IMR-90 (cell line): Measurements from ENCODE around the gene AKAP6. TPM values are rescaled to one million over a fixed set of nuclear protein-coding genes. Genes with fewer than 3 reads are reported as not detected.

Source experiments
- ATAC-seq: fragments of 200-7000 bp; cut with Tn5 transposase; 2 replicates; pipeline ENCODE4 v1.9.1; 2020; ENCODE audit warnings: low read depth, mild to moderate bottlenecking, moderate library complexity
- BruUV-seq: library from RNA; stranded (reverse); fragments of 400-500 nt; replicated peaks from 2 replicates; lab custom pipeline; 2021; lab: Mats Ljungman, UMichigan
- CTCF ChIA-PET: fragments of 300-600 bp; formaldehyde crosslinking; extraction: SDS; loops from one replicate; lab custom pipeline; 2021; ENCODE audit warnings: antibody characterized with exemption; lab: Yijun Ruan, JAX
- POLR2A ChIA-PET: fragments of 300-600 bp; sonication (Branson Sonifier 250); formaldehyde crosslinking; loops from one replicate; lab custom pipeline; 2022; ENCODE audit warnings: antibody characterized with exemption; ENCODE audit not compliant: unreplicated experiment; lab: Charles Lee
- DNase-seq: peaks from one replicate; pipeline ENCODE4 v3.0.0; 2013
- H2AFZ ChIP-seq: replicated peaks from 2 replicates; pipeline ENCODE3; 2013; ENCODE audit warnings: low read length, mild to moderate bottlenecking; ENCODE audit not compliant: poor library complexity
- H2AK5ac ChIP-seq: 2 replicates; pipeline ENCODE4 v1.6.1; 2013; ENCODE audit warnings: low read depth, low read length, inconsistent platforms
- H2AK9ac ChIP-seq: replicated peaks from 2 replicates; pipeline ENCODE3; 2013; ENCODE audit warnings: mild to moderate bottlenecking, low read depth, low read length, moderate library complexity; ENCODE audit not compliant: poor library complexity
- H2BK120ac ChIP-seq: 2 replicates; pipeline ENCODE4 v1.6.1; 2013; ENCODE audit warnings: low read depth, low read length, inconsistent platforms
- H2BK15ac ChIP-seq: 3 replicates; pipeline ENCODE4 v1.6.1; 2013; ENCODE audit warnings: low read depth, low read length, inconsistent platforms
- H2BK20ac ChIP-seq: 2 replicates; pipeline ENCODE4 v1.6.1; 2013; ENCODE audit warnings: low read depth, mild to moderate bottlenecking, inconsistent platforms, low read length, moderate library complexity
- H2BK5ac ChIP-seq: 2 replicates; pipeline ENCODE4 v1.6.1; 2013; ENCODE audit warnings: mild to moderate bottlenecking, low read depth, low read length, inconsistent platforms; ENCODE audit not compliant: poor library complexity, severe bottlenecking
- H3K14ac ChIP-seq: replicated peaks from 2 replicates; pipeline ENCODE4 v1.6.1; 2013; ENCODE audit warnings: low read depth, low read length, inconsistent platforms
- H3K18ac ChIP-seq: 2 replicates; pipeline ENCODE4 v1.6.1; 2013; ENCODE audit warnings: low read depth, low read length, control low read depth
- H3K23ac ChIP-seq: 2 replicates; pipeline ENCODE4 v1.6.1; 2013; ENCODE audit warnings: low read depth, low read length, inconsistent platforms
- H3K27ac ChIP-seq: 2 replicates; pipeline ENCODE4 v1.5.1; 2013; ENCODE audit warnings: mild to moderate bottlenecking, control low read depth, low read length; ENCODE audit not compliant: insufficient read depth
- H3K27me3 ChIP-seq: 2 replicates; pipeline ENCODE4 v1.6.1; 2013; ENCODE audit warnings: low read length; ENCODE audit not compliant: control insufficient read depth, insufficient read depth
- H3K36me3 ChIP-seq: 2 replicates; pipeline ENCODE4 v1.6.1; 2013; ENCODE audit warnings: low read length, mixed read lengths; ENCODE audit not compliant: control insufficient read depth, insufficient read depth
- H3K4ac ChIP-seq: 2 replicates; pipeline ENCODE4 v1.6.1; 2013; ENCODE audit warnings: low read depth, low read length, inconsistent platforms
- H3K4me1 ChIP-seq: 2 replicates; pipeline ENCODE4 v1.6.1; 2013; ENCODE audit warnings: low read length, mixed read lengths; ENCODE audit not compliant: control insufficient read depth, insufficient read depth
- H3K4me2 ChIP-seq: 2 replicates; pipeline ENCODE4 v1.6.1; 2013; ENCODE audit warnings: low read depth, mild to moderate bottlenecking, control low read depth, low read length, moderate library complexity
- H3K4me3 ChIP-seq: 2 replicates; pipeline ENCODE4 v1.5.1; 2013; ENCODE audit warnings: low read depth, mild to moderate bottlenecking, control low read depth, low read length, moderate library complexity; ENCODE audit not compliant: insufficient read depth
- H3K56ac ChIP-seq: 2 replicates; pipeline ENCODE4 v1.6.1; 2013; ENCODE audit warnings: low read length, inconsistent platforms; ENCODE audit not compliant: insufficient read depth; ENCODE audit errors: extremely low read depth
- H3K79me1 ChIP-seq, 2 experiments: 2 replicates each; pipeline ENCODE4 v1.6.1; 2013; ENCODE audit warnings: low read length in 2 of 2, inconsistent platforms in 1 of 2, low read depth in 1 of 2
- H3K9ac ChIP-seq: 2 replicates; pipeline ENCODE4 v1.6.1; 2013; ENCODE audit warnings: low read depth, low read length, control low read depth
- H3K9me1 ChIP-seq: 2 replicates; pipeline ENCODE4 v1.6.1; 2013; ENCODE audit warnings: low read length, inconsistent platforms; ENCODE audit not compliant: insufficient read depth
- H3K9me3 ChIP-seq: 2 replicates; pipeline ENCODE4 v1.6.1; 2013; ENCODE audit warnings: low read length; ENCODE audit not compliant: control insufficient read depth, insufficient read depth
- H4K20me1 ChIP-seq: 2 replicates; pipeline ENCODE4 v1.6.1; 2013; ENCODE audit warnings: low read length, inconsistent platforms; ENCODE audit not compliant: insufficient read depth
- H4K5ac ChIP-seq: 2 replicates; pipeline ENCODE4 v1.6.1; 2013; ENCODE audit warnings: mild to moderate bottlenecking, low read depth, low read length, control low read depth
- H4K8ac ChIP-seq, 2 experiments: 2 replicates each; pipeline ENCODE4 v1.6.1; 2013; ENCODE audit warnings: low read depth in 2 of 2, low read length in 2 of 2, control low read depth in 1 of 2, inconsistent platforms in 1 of 2
- H4K91ac ChIP-seq: 2 replicates; pipeline ENCODE4 v1.6.1; 2013; ENCODE audit warnings: low read depth, low read length, inconsistent platforms; ENCODE audit not compliant: insufficient read depth
- BHLHE40 ChIP-seq: fragments of 150-350 bp; IDR thresholded peaks from 2 replicates; pipeline ENCODE4 v1.6.1; 2016; ENCODE audit warnings: mild to moderate bottlenecking, low read depth, low read length
- CEBPB ChIP-seq: IDR thresholded peaks from 2 replicates; pipeline ENCODE4 v1.6.1; 2012; ENCODE audit warnings: low read depth, low read length, improper control_type of control experiment
- CHD1 ChIP-seq: IDR thresholded peaks from 2 replicates; pipeline ENCODE4 v1.6.1; 2012; ENCODE audit warnings: low read depth, low read length, improper control_type of control experiment
- CTCF ChIP-seq: conservative IDR thresholded peaks from 2 replicates; pipeline ENCODE4 v1.5.1; 2012; ENCODE audit warnings: mild to moderate bottlenecking, low read depth, low read length, improper control_type of control experiment
- ELK1 ChIP-seq: fragments of 150-350 bp; IDR thresholded peaks from 2 replicates; pipeline ENCODE4 v1.6.1; 2016; ENCODE audit warnings: low read depth, mild to moderate bottlenecking, low read length, moderate library complexity, borderline replicate concordance
- MAFK ChIP-seq: IDR thresholded peaks from 2 replicates; pipeline ENCODE4 v1.6.1; 2012; ENCODE audit warnings: low read depth, low read length, improper control_type of control experiment
- MAZ ChIP-seq: IDR thresholded peaks from 2 replicates; pipeline ENCODE4 v1.6.1; 2012; ENCODE audit warnings: low read depth, mild to moderate bottlenecking, low read length, improper control_type of control experiment, moderate library complexity, borderline replicate concordance
- MXI1 ChIP-seq: IDR thresholded peaks from 2 replicates; pipeline ENCODE4 v1.6.1; 2012; ENCODE audit warnings: low read depth, mild to moderate bottlenecking, low read length, moderate library complexity, borderline replicate concordance
- NFE2L2 ChIP-seq: fragments of 150-350 bp; IDR thresholded peaks from 2 replicates; pipeline ENCODE4 v1.6.1; 2016; ENCODE audit warnings: low read depth, mild to moderate bottlenecking, low read length
- POLR2A ChIP-seq: IDR thresholded peaks from 2 replicates; pipeline ENCODE4 v1.6.1; 2012; ENCODE audit warnings: mild to moderate bottlenecking, low read depth, low read length
- RAD21 ChIP-seq: IDR thresholded peaks from 2 replicates; pipeline ENCODE4 v1.6.1; 2012; ENCODE audit warnings: low read length, improper control_type of control experiment
- RCOR1 ChIP-seq: IDR thresholded peaks from 2 replicates; pipeline ENCODE4 v1.6.1; 2012; ENCODE audit warnings: mild to moderate bottlenecking, low read length, improper control_type of control experiment; ENCODE audit not compliant: insufficient replicate concordance
- USF2 ChIP-seq: fragments of 150-350 bp; IDR thresholded peaks from 2 replicates; pipeline ENCODE4 v1.6.1; 2017; ENCODE audit warnings: mild to moderate bottlenecking, antibody characterized with exemption, low read length, low read depth
- WGBS, 2 experiments: methylation state at CpG; one replicate each; pipeline versions ENCODE4 v1.1.5 to v1.1.7; 2013; ENCODE audit warnings: missing lambda C conversion rate in 2 of 2; ENCODE audit not compliant: insufficient read length in 1 of 2; ENCODE audit errors: extremely low coverage in 2 of 2; 5-methylcytosine and 5-hydroxymethylcytosine counted together
- dilution Hi-C: fragments of 300-500 bp; cut with HindIII; formaldehyde crosslinking; loops from one replicate; pipeline ENCODE4 v1.14.3; 2018; ENCODE audit warnings: low sequenced_read_pairs; ENCODE audit not compliant: unreplicated experiment
- in situ Hi-C: fragments of 300-500 bp; cut with MboI; formaldehyde crosslinking; loops from 3 replicates; pipeline ENCODE4 v1.14.3; 2019; ENCODE audit warnings: low sequenced_read_pairs, inconsistent platforms, mixed read lengths
- intact Hi-C: fragments of 100-400 bp; cut with micrococcal nuclease; formaldehyde crosslinking; loops from 2 replicates; pipeline ENCODE4 v1.10.0; 2022
- polyA plus RNA-seq, 3 experiments: library from polyadenylated mRNA; depleted of rRNA; stranded (reverse); fragments of >200 nt; gene quantifications; 2 replicates each; pipeline ENCODE4 v1.2.3, GENCODE V29; 2012; ENCODE audit warnings: low replicate concordance in 1 of 3
- total RNA-seq: library from RNA; depleted of rRNA; stranded (reverse); fragments of >200 nt; gene quantifications from 2 replicates; pipeline ENCODE4 v1.2.3, GENCODE V29; 2012

The AKAP6 gene
- total and polyA plus RNA-seq, 2 of the 4 experiments (the other 2 are of a cell fraction) = 0.22 to 1.6 TPM

GRCh38 chr14:32545506-32546210, 216.6 kb downstream of the AKAP6 start:
- WGBS, 2 experiments = 58% methylated on average over 4 of the region's 10 CpGs; no CpG with 5 or more reads in 1 of the 2 experiments
- no peak overlapping the region for H3K23ac ChIP-seq
- H2AK9ac ChIP-seq = no peak overlapping the region
- H4K20me1 ChIP-seq = no peaks in the 10 kb centered on the region
- H3K4me1 ChIP-seq = no peaks in the 10 kb centered on the region
- dilution Hi-C loops = no loop called here
- TF ChIP-seq CTCF (no peak), MXI1 (no peak), USF2 (no peak), POLR2A (no peak), BHLHE40 (no peak), CEBPB (no peak), NFE2L2 (no peak), RAD21 (no peak), RCOR1 (no peak), MAFK (no peak), ELK1 (no peak), MAZ (no peak), CHD1 (no peak)
- H3K4me3 ChIP-seq = no peak overlapping the region
- H4K5ac ChIP-seq = no peak overlapping the region
- H2AFZ ChIP-seq = no peak overlapping the region
- H3K9me3 ChIP-seq = no peaks in the 10 kb centered on the region
- CTCF ChIA-PET = interaction anchor here (1.0 kb wide), 1 partner anchor 21 kb away, joined by 3 read pairs; no protein-coding TSS in a partner anchor
- no peak for DNase-seq
- POLR2A ChIA-PET = no interaction called here
- no peak overlapping the region for H3K27ac ChIP-seq
- no peak overlapping the region for H2BK20ac ChIP-seq
- H3K18ac ChIP-seq = no peak overlapping the region
- H3K36me3 ChIP-seq = no peaks in the 10 kb centered on the region
- H3K9ac ChIP-seq = no peak overlapping the region
- no peak overlapping the region for H2BK5ac ChIP-seq
- no peak for ATAC-seq
- no peak overlapping the region for H2AK5ac ChIP-seq
- H3K14ac ChIP-seq = no peak overlapping the region
- H3K79me1 ChIP-seq = no peaks in the 10 kb centered on the region
- no peak overlapping the region for H2BK15ac ChIP-seq
- intact Hi-C loops = no loop called here
- no peak overlapping the region for H3K4me2 ChIP-seq
- 0 out of 2 replicates have a peak, but pooled peaks cover 2% of the 10 kb centered on the region for H3K27me3 ChIP-seq
- no peak overlapping the region for H4K91ac ChIP-seq
- BruUV-seq = no TSS peak
- no peak overlapping the region for H3K56ac ChIP-seq
- in situ Hi-C loops = no loop called here
- H4K8ac ChIP-seq = no peak overlapping the region
- H3K9me1 ChIP-seq = no peaks in the 10 kb centered on the region
- H2BK120ac ChIP-seq = no peak overlapping the region
- H3K4ac ChIP-seq = no peak overlapping the region
